GM23338 (cell line): ENCODE measurements around the gene C3orf70. TPM values are rescaled to one million over a fixed set of nuclear protein-coding genes. Genes with fewer than 3 reads are reported as not detected.

Source experiments
- ATAC-seq: fragments of 200-7000 bp; cut with Tn5 transposase; 3 replicates; pipeline ENCODE4 v1.9.1; 2020
- DNase-seq: peaks from one replicate; pipeline ENCODE4 v3.0.0-alpha.2; 2015; ENCODE audit warnings: low spot score
- H2AFZ ChIP-seq: fragments of 200-600 bp; sonication (generic); 2 replicates; pipeline ENCODE4 v1.8.0; 2016; ENCODE audit warnings: antibody characterized with exemption, mild to moderate bottlenecking, moderate library complexity
- H3F3A ChIP-seq: fragments of 200-600 bp; sonication (generic); replicated peaks from 2 replicates; pipeline ENCODE4 v1.8.0; 2017; ENCODE audit warnings: antibody characterized with exemption, mixed run types, low read depth
- H3K27ac ChIP-seq: fragments of 200-600 bp; sonication (generic); 2 replicates; pipeline ENCODE4 v1.6.1; 2016; ENCODE audit warnings: low read depth
- H3K27me3 ChIP-seq: fragments of 200-600 bp; sonication (generic); 2 replicates; pipeline ENCODE4 v1.8.0; 2016; ENCODE audit warnings: mild to moderate bottlenecking, mixed run types, moderate library complexity; ENCODE audit not compliant: insufficient read depth
- H3K36me3 ChIP-seq: fragments of 200-600 bp; sonication (generic); 2 replicates; pipeline ENCODE4 v1.8.0; 2016; ENCODE audit warnings: mild to moderate bottlenecking; ENCODE audit not compliant: insufficient read depth
- H3K4me1 ChIP-seq: fragments of 200-600 bp; sonication (generic); 2 replicates; pipeline ENCODE4 v1.8.0; 2016; ENCODE audit warnings: mild to moderate bottlenecking, moderate library complexity; ENCODE audit not compliant: insufficient read depth
- H3K4me2 ChIP-seq: fragments of 200-600 bp; sonication (generic); 2 replicates; pipeline ENCODE4 v1.7.1; 2017; ENCODE audit warnings: mixed run types
- H3K4me3 ChIP-seq: fragments of 200-600 bp; sonication (generic); 2 replicates; pipeline ENCODE4 v1.6.1; 2016; ENCODE audit warnings: mixed run types
- H3K79me2 ChIP-seq: fragments of 200-600 bp; sonication (generic); replicated peaks from 2 replicates; pipeline ENCODE4 v1.8.0; 2017; ENCODE audit warnings: mild to moderate bottlenecking; ENCODE audit not compliant: insufficient read depth
- H3K9me2 ChIP-seq: fragments of 200-600 bp; sonication (generic); 2 replicates; pipeline ENCODE4 v1.8.0; 2017; ENCODE audit not compliant: insufficient read depth
- H4K20me1 ChIP-seq: fragments of 200-600 bp; sonication (generic); replicated peaks from 2 replicates; pipeline ENCODE4 v1.8.0; 2017; ENCODE audit warnings: mild to moderate bottlenecking; ENCODE audit not compliant: insufficient read depth
- H3K27ac Mint-ChIP-seq: 2 replicates; pipeline ENCODE4 v1.8.0; 2020; ENCODE audit warnings: inconsistent platforms, mild to moderate bottlenecking, moderate library complexity, mixed read lengths
- H3K27me3 Mint-ChIP-seq: 3 replicates; pipeline ENCODE4 v1.8.0; 2022; ENCODE audit warnings: low read depth, mild to moderate bottlenecking, moderate library complexity, mixed read lengths, inconsistent platforms; ENCODE audit not compliant: insufficient read depth, poor library complexity
- H3K36me3 Mint-ChIP-seq: 3 replicates; pipeline ENCODE4 v1.8.0; 2021; ENCODE audit warnings: low read depth, mild to moderate bottlenecking, inconsistent platforms, moderate library complexity, mixed read lengths
- H3K4me1 Mint-ChIP-seq: 3 replicates; pipeline ENCODE4 v1.8.0; 2020; ENCODE audit warnings: mild to moderate bottlenecking, inconsistent platforms, mixed read lengths
- H3K4me3 Mint-ChIP-seq: 3 replicates; pipeline ENCODE4 v1.8.0; 2021; ENCODE audit warnings: moderate library complexity, mild to moderate bottlenecking, inconsistent platforms, mixed read lengths
- H3K9me3 Mint-ChIP-seq: 3 replicates; pipeline ENCODE4 v1.8.0; 2020; ENCODE audit warnings: moderate library complexity, mild to moderate bottlenecking, inconsistent platforms, mixed read lengths
- CREB1 ChIP-seq: fragments of 250-450 bp; sonication (Bioruptor Pico); IDR thresholded peaks from 2 replicates; pipeline ENCODE4 v1.5.0; 2020; ENCODE audit warnings: low read depth, mild to moderate bottlenecking, moderate library complexity
- CTCF ChIP-seq, 2 experiments: fragments of 200-600 bp in 1 of 2; sonication (generic) in 1 of 2; conservative IDR thresholded peaks; 2 replicates each; pipeline versions ENCODE4 v1.5.1 to v1.6.1; 2016 to 2017; ENCODE audit warnings: antibody characterized with exemption in 2 of 2, low read depth in 2 of 2, mild to moderate bottlenecking in 2 of 2, moderate library complexity in 1 of 2
- ETS1 ChIP-seq: IDR thresholded peaks from 2 replicates; pipeline ENCODE4 v1.6.1; 2016; ENCODE audit warnings: antibody characterized with exemption
- EZH2 ChIP-seq: fragments of 200-600 bp; sonication (generic); IDR thresholded peaks from one replicate; pipeline ENCODE4 v1.8.0; 2017; ENCODE audit warnings: antibody characterized with exemption, mild to moderate bottlenecking, low read depth; ENCODE audit not compliant: unreplicated experiment
- EZH2phosphoT487 ChIP-seq: fragments of 200-600 bp; sonication (generic); IDR thresholded peaks from one replicate; pipeline ENCODE4 v1.8.1; 2018; ENCODE audit warnings: antibody characterized with exemption; ENCODE audit not compliant: unreplicated experiment
- JUNB ChIP-seq: IDR thresholded peaks from one replicate; pipeline ENCODE4 v1.6.1; 2016; ENCODE audit warnings: antibody characterized with exemption; ENCODE audit not compliant: unreplicated experiment
- NANOG ChIP-seq: IDR thresholded peaks from 2 replicates; pipeline ENCODE4 v1.6.1; 2016; ENCODE audit warnings: antibody characterized with exemption, borderline replicate concordance
- POLR2AphosphoS5 ChIP-seq: IDR thresholded peaks from 2 replicates; pipeline ENCODE4 v1.6.1; 2016; ENCODE audit warnings: antibody characterized with exemption, low read depth
- STAT1 ChIP-seq: IDR thresholded peaks from one replicate; pipeline ENCODE4 v1.6.1; 2016; ENCODE audit warnings: antibody characterized with exemption; ENCODE audit not compliant: unreplicated experiment
- ZNF114 ChIP-seq: fragments of 250-450 bp; sonication (Bioruptor Pico); IDR thresholded peaks from 2 replicates; pipeline ENCODE4 v1.5.0; 2020; ENCODE audit warnings: mild to moderate bottlenecking, moderate library complexity
- ZNF331 ChIP-seq: fragments of 250-450 bp; sonication (Bioruptor Pico); IDR thresholded peaks from 2 replicates; pipeline ENCODE4 v1.5.0; 2020; ENCODE audit warnings: low read depth, mild to moderate bottlenecking, moderate library complexity
- ZNF462 ChIP-seq: fragments of 250-450 bp; sonication (Bioruptor Pico); IDR thresholded peaks from 2 replicates; pipeline ENCODE4 v1.5.0; 2020; ENCODE audit warnings: mild to moderate bottlenecking, moderate library complexity
- polyA plus RNA-seq: library from polyadenylated mRNA; unstranded; fragments of >200 nt; fragmentation: Nextera tagmentation; extraction: Ambion mirVana; gene quantifications from 2 replicates; pipeline ENCODE4 v1.2.1, GENCODE V29; 2016
- total RNA-seq: library from RNA; depleted of rRNA; stranded (reverse); fragments of >200 nt; shearing (Covaris generic); gene quantifications from 2 replicates; pipeline ENCODE4 v1.2.3, GENCODE V29; 2014
- TF ChIP-seq, protein P1 (sequence below): IDR thresholded peaks from one replicate; pipeline ENCODE4 v1.6.1; 2018; ENCODE audit warnings: antibody characterized with exemption; ENCODE audit not compliant: unreplicated experiment

Gene C3orf70
- total and polyA plus RNA-seq, 2 experiments from 2014 or later = 0.45 to 1.5 TPM

DNA sequence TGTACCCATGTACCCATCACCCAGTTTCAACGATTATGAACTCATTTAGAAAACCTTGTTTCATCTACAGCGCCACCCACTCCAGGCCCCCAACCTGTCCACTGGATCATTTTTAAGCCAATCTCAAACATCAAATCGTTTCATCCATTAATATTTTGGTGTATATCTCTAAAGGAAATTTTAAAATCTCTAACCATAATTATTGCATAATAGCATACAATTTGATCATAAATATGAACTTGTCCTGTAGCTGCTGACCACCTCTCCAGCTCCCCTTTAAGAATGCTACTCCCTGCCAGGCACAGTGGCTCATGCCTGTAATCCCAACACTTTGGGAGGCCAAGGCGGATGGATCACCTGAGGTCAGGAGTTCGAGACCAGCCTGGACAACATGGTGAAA is 2.8 kb upstream of the C3orf70 start:
- Histone ChIP-seq H3K4me2 (no peak overlapping the region), H3K9me2 (0 out of 2 replicates have a peak, but pooled peaks cover 3% of the 10 kb centered on the region), H3K36me3 (no peaks in the 10 kb centered on the region), H4K20me1 (no peaks in the 10 kb centered on the region), H3F3A (peaks cover 10% of the 10 kb centered on the region; the same call in 1 of the 2 replicates), H3K4me1 (peaks cover 12% of the 10 kb centered on the region), H3K27me3 (peaks cover 31% of the 10 kb centered on the region), H3K79me2 (no peaks in the 10 kb centered on the region), H2AFZ (no peak overlapping the region), H3K27ac (no peak overlapping the region), H3K4me3 (no peak overlapping the region)
- H3K36me3 Mint-ChIP-seq = no peaks in the 10 kb centered on the region
- H3K4me3 Mint-ChIP-seq = no peak overlapping the region
- no peak for DNase-seq
- peaks cover 17% of the 10 kb centered on the region for H3K27me3 Mint-ChIP-seq
- no peak for TF ChIP-seq ZNF462 (CRISPR knock-in tag)
- no peak for TF ChIP-seq CREB1
- no peak for TF ChIP-seq EZH2
- no peak for TF ChIP-seq ZNF114
- no peak for TF ChIP-seq POLR2AphosphoS5
- TF ChIP-seq, protein P1, sequence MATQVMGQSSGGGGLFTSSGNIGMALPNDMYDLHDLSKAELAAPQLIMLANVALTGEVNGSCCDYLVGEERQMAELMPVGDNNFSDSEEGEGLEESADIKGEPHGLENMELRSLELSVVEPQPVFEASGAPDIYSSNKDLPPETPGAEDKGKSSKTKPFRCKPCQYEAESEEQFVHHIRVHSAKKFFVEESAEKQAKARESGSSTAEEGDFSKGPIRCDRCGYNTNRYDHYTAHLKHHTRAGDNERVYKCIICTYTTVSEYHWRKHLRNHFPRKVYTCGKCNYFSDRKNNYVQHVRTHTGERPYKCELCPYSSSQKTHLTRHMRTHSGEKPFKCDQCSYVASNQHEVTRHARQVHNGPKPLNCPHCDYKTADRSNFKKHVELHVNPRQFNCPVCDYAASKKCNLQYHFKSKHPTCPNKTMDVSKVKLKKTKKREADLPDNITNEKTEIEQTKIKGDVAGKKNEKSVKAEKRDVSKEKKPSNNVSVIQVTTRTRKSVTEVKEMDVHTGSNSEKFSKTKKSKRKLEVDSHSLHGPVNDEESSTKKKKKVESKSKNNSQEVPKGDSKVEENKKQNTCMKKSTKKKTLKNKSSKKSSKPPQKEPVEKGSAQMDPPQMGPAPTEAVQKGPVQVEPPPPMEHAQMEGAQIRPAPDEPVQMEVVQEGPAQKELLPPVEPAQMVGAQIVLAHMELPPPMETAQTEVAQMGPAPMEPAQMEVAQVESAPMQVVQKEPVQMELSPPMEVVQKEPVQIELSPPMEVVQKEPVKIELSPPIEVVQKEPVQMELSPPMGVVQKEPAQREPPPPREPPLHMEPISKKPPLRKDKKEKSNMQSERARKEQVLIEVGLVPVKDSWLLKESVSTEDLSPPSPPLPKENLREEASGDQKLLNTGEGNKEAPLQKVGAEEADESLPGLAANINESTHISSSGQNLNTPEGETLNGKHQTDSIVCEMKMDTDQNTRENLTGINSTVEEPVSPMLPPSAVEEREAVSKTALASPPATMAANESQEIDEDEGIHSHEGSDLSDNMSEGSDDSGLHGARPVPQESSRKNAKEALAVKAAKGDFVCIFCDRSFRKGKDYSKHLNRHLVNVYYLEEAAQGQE = no peak
- TF ChIP-seq NANOG = no peak
- no peak for TF ChIP-seq STAT1
- no peak for TF ChIP-seq ZNF331 (CRISPR knock-in tag)
- no peak for TF ChIP-seq CTCF (conservative IDR thresholded peaks at IDR 0.05; ENCODE audit: low read depth in 2 of 2)
- no peak for TF ChIP-seq EZH2phosphoT487
- no peak for TF ChIP-seq ETS1
- TF ChIP-seq JUNB = no peak
- H3K9me3 Mint-ChIP-seq = no peaks in the 10 kb centered on the region
- no peak overlapping the region for H3K27ac Mint-ChIP-seq
- ATAC-seq = no peak
- H3K4me1 Mint-ChIP-seq = peaks cover 8% of the 10 kb centered on the region
